Measurements from ENCODE around the gene MMAB.

GRCh38 chr12:109504068-109504467 lies 69.2 kb downstream of the MMAB start:
- TF ChIP-seq CTCF (IDR thresholded peaks at IDR 0.05) (no peak), POLR2A (IDR thresholded peaks at IDR 0.05) (no peak)

Measured in gastroesophageal sphincter (tissue), 3 donors.